Measurements from ENCODE around the gene CPED1.

DNA sequence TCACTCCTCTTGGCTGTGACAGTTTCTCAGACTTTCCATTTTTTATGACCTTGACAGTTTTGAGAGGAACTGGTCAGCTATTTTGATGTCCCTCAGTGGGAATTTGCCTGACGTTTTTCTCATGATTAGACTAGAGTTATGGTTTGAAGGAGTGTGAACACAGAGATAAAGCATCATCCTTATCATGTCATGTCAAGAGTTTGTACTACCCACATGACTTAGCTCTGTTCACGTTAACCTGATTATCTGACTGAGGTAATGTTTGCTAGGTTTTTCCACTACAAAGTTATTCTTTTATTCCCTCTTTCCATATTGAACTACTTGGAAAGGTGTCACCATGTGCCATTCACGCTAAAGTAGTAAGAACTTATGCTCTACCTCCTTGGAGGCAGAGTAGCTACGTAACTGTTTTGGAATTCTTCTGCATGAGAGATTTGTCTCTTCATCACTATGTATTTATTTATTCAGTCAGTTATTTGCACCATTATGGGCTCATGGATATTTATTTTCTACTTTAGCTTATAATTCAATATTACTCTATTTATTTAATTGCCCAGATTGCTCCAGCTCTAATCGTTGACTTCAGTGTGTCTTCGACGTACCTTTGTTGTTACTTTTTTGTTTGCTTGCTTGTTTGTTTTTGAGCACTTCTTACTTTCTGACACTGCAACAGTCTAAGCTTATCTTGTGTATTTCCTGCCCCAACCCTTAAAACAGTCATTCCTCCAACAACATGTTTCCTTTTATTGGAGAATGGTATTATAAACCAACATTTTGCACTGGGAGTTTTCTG, 50.4 kb downstream of the CPED1 start:
- no peak for TF ChIP-seq CTCF (conservative IDR thresholded peaks at IDR 0.05 in 1 of 2, IDR thresholded peaks at IDR 0.05 in 1 of 2; ENCODE audit: low read depth in 1 of 2, low read length in 2 of 2)
- no peak for TF ChIP-seq EZH2 (IDR thresholded peaks at IDR 0.05; ENCODE audit: low read length, missing control alignments)

Measured in fibroblast of lung (primary cell).